ENCODE measurements around the gene TTC13.

TTC13 gene

GRCh38 chr1:230867903-230868735, 110.5 kb downstream of the TTC13 start, which contains the start of gene C1orf198:
Gene C1orf198 (minus strand): TSS chr1:230868521. CDS start chr1:230868512, 9 bp downstream.
- peak; percentile 72 for DNase-seq

- no peak for DNase-seq
Measured at GRCh38 chr1:230867101-230867902, 111.4 kb downstream of the TTC13 start.

GRCh38 chr1:230866171-230867070, 112.2 kb downstream of the TTC13 start:
- DNase-seq: no peak

- no peak for DNase-seq
Measured at GRCh38 chr1:230865062-230865817, 113.4 kb downstream of the TTC13 start.

GRCh38 chr1:230864441-230864840, 114.2 kb downstream of the TTC13 start:
- no peak for DNase-seq

- no peak for DNase-seq
Measured at GRCh38 chr1:230863449-230863848, 115.2 kb downstream of the TTC13 start.

- DNase-seq: no peak
Measured at GRCh38 chr1:230861970-230862595, 116.6 kb downstream of the TTC13 start.

GRCh38 chr1:230861489-230861888, 117.2 kb downstream of the TTC13 start:
- DNase-seq: no peak

GRCh38 chr1:230860617-230861384, 117.9 kb downstream of the TTC13 start:
- DNase-seq: no peak

- DNase-seq: no peak
Measured at GRCh38 chr1:230858918-230859729, 119.5 kb downstream of the TTC13 start.

- DNase-seq: no peak
Measured at GRCh38 chr1:230858236-230858820, 120.3 kb downstream of the TTC13 start.

GRCh38 chr1:230857822-230858221, 120.8 kb downstream of the TTC13 start:
- DNase-seq: no peak

- DNase-seq: no peak
Measured at GRCh38 chr1:230857077-230857476, 121.6 kb downstream of the TTC13 start.
